Esophagus (tissue), 2 donors: ENCODE measurements around the gene ALOX5. TPM values are rescaled to one million over a fixed set of nuclear protein-coding genes. Genes with fewer than 3 reads are reported as not detected.

Experiments
- H3K27ac ChIP-seq, 2 donors: one replicate each; pipeline ENCODE4 v1.5.1; 2013; ENCODE audit warnings: low read depth in 2 of 2, mild to moderate bottlenecking in 2 of 2, inconsistent platforms in 1 of 2, low read length in 1 of 2, moderate library complexity in 1 of 2
- H3K27me3 ChIP-seq, 2 donors: one replicate each; pipeline ENCODE4 v1.6.1; 2013; ENCODE audit warnings: low read length in 2 of 2, control low read depth in 1 of 2, mild to moderate bottlenecking in 1 of 2; ENCODE audit not compliant: insufficient read depth in 2 of 2, control insufficient read depth in 1 of 2
- H3K36me3 ChIP-seq, 2 donors: one replicate each; pipeline ENCODE4 v1.6.1; 2013; ENCODE audit warnings: low read length in 1 of 2; ENCODE audit not compliant: control insufficient read depth in 2 of 2, insufficient read depth in 2 of 2
- H3K4me1 ChIP-seq, 2 donors: one replicate each; pipeline ENCODE4 v1.6.1; 2013; ENCODE audit warnings: low read length in 1 of 2; ENCODE audit not compliant: control insufficient read depth in 2 of 2, insufficient read depth in 2 of 2
- H3K4me3 ChIP-seq, 2 donors: one replicate each; pipeline ENCODE4 v1.5.1; 2013; ENCODE audit warnings: low read length in 2 of 2, mild to moderate bottlenecking in 2 of 2, low read depth in 1 of 2, moderate library complexity in 1 of 2
- H3K9me3 ChIP-seq, 2 donors: one replicate each; pipeline ENCODE4 v1.6.1; 2013; ENCODE audit warnings: mild to moderate bottlenecking in 2 of 2, low read depth in 1 of 2, low read length in 1 of 2, moderate library complexity in 1 of 2; ENCODE audit not compliant: control insufficient read depth in 2 of 2, insufficient read depth in 1 of 2
- WGBS, 2 donors: extraction: QIAGEN DNeasy Blood & Tissue Kit; methylation state at CpG; one replicate each; pipeline ENCODE4 v1.1.7; 2013; 5-methylcytosine and 5-hydroxymethylcytosine counted together
- polyA plus RNA-seq, 2 donors: library from polyadenylated mRNA; stranded (reverse); fragments of 200-250 nt; gene quantifications; one replicate each; pipeline ENCODE4 v1.2.3, GENCODE V29; 2013
- donor health status: healthy with polysubstance abuse.
- donor health status: Bipolar disorder and iron deficiency.

ALOX5 gene
- polyA plus RNA-seq, 2 donors: 8.3 to 12.2 TPM

DNA sequence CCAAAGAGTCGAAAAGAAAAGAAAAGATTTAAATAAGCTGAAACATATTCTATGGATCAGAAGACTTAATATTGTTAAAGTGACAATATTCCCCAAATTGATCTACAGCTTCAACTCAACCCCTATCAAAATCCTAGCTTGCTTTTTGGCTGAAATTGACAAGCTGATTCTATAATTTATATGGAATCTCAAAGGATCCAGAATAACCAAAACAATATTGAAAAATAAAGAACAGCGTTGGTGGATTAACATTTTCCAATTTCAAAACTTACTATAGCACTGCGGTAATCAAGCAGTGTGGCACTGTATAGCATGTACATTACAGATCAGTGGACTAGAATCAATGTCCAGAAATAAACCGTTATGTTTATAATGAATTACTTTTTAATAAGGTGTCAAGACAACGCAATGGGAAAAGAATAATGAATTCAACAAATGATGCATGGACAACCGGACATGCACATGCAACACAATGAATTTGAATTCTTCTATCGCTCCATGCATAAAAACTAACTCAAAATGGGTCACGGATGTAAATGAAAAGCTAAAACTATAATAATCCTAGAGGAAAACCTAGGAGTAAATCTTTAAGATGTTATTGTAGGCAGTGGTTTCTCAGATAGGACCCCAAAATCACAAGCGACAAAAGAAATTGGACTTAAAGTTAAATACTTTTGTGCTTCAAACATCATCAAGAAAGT lies 1.6 kb upstream of the ALOX5 start:
- Histone ChIP-seq H3K27ac (no peak overlapping the region), H3K4me3 (no peak overlapping the region), H3K36me3 (no peaks in the 10 kb centered on the region), H3K9me3 (no peaks in the 10 kb centered on the region), H3K27me3 (no peaks in the 10 kb centered on the region), H3K4me1 (peaks cover 16 to 18% of the 10 kb centered on the region in 2 donors)
- WGBS, 2 donors: 59 to 69% methylated on average over 9 of the region's 9 CpGs

DNA sequence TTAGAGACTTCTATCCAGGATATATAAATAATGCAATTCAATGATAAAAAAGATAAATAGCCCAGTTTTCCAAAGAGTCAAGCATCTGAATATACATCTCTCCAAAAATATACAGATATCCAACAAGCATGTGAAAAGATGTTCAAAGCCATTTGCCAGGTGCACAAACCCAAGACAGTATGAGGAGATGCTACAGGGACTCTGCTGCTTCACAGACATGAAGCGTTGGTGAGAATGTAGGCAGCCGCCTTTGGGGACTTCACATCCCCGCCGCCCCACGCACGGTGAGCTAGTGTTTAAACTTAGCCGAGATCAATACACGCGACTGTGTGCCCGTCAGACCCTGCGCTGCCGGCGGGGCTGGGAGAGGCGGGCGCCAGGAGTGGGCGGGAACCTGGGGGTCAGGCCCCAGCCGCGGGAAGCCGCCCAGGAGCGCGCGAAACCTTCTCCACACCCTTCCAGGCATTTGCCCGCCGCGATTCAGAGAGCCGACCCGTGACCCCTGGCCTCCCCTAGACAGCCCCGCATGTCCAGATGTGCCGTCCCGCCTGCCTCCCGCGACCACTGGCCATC lies 927 bp upstream of the ALOX5 start:
- H3K4me1 ChIP-seq: peaks cover 16 to 18% of the 10 kb centered on the region in 2 donors
- WGBS, 2 donors: 0 to 1% methylated on average over 31 to 32 of the region's 32 CpGs
- H3K9me3 ChIP-seq: no peaks in the 10 kb centered on the region
- peak overlapping the region; percentile 40 to 46 for H3K4me3 ChIP-seq
- no peaks in the 10 kb centered on the region for H3K27me3 ChIP-seq
- no peak overlapping the region for H3K27ac ChIP-seq
- no peaks in the 10 kb centered on the region for H3K36me3 ChIP-seq

- Histone ChIP-seq H3K36me3 (no peaks in the 10 kb centered on the region), H3K27me3 (no peaks in the 10 kb centered on the region), H3K9me3 (no peaks in the 10 kb centered on the region), H3K27ac (peak overlapping the region; percentile 37 to 54), H3K4me3 (peak overlapping the region; percentile 46 to 60), H3K4me1 (peaks cover 16 to 19% of the 10 kb centered on the region in 2 donors)
- WGBS, 2 donors: 6 to 8% methylated on average over 39 to 51 of the region's 51 CpGs
Measured at GRCh38 chr10:45374350-45375052, 485 bp downstream of the ALOX5 start.

- Histone ChIP-seq H3K4me3 (peak overlapping the region in 1 of 2 donors; percentile 46), H3K36me3 (no peaks in the 10 kb centered on the region), H3K9me3 (no peaks in the 10 kb centered on the region), H3K27me3 (no peaks in the 10 kb centered on the region), H3K27ac (peak overlapping the region in 1 of 2 donors; percentile 72), H3K4me1 (peaks cover 16 to 20% of the 10 kb centered on the region in 2 donors)
- WGBS, 2 donors: 61 to 77% methylated on average over 8 of the region's 8 CpGs
Measured at GRCh38 chr10:45375101-45375500, 1.1 kb downstream of the ALOX5 start.

- 81 to 83% methylated on average over 12 of the region's 12 CpGs for WGBS, 2 donors
- Histone ChIP-seq H3K4me1 (peaks cover 16 to 20% of the 10 kb centered on the region in 2 donors), H3K4me3 (no peak overlapping the region), H3K36me3 (no peaks in the 10 kb centered on the region), H3K9me3 (no peaks in the 10 kb centered on the region), H3K27me3 (no peaks in the 10 kb centered on the region), H3K27ac (no peak overlapping the region)
Measured at GRCh38 chr10:45375716-45376231, 1.8 kb downstream of the ALOX5 start.

DNA sequence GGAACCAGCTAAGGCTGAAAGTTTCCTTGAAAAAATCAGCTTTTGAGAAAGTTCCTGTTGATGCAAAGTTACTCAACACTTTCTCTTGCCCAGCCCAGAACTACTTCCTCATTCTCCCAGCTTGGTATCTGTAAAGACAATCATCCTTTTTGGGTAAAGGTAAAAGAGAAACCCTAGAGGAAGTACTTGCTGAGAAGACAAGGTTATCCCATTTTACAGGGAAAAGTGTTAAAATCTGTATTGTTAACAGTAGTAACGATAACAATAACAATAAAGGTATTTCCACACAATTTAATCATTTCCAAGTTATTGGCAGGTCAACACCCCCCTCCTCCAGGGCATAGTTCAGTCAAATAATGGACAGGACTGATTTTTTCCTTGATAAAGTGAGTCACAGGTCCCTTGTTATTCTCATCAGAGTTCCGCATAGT lies 2.4 kb downstream of the ALOX5 start:
- Histone ChIP-seq H3K4me1 (peaks cover 16 to 20% of the 10 kb centered on the region in 2 donors), H3K9me3 (no peaks in the 10 kb centered on the region), H3K36me3 (no peaks in the 10 kb centered on the region), H3K27ac (no peak overlapping the region), H3K27me3 (no peaks in the 10 kb centered on the region), H3K4me3 (no peak overlapping the region)
- 65 to 83% methylated on average over 2 of the region's 2 CpGs for WGBS, 2 donors

GRCh38 chr10:45377321-45377720 lies 3.3 kb downstream of the ALOX5 start:
- peaks cover 16 to 22% of the 10 kb centered on the region in 2 donors for H3K4me1 ChIP-seq
- no peaks in the 10 kb centered on the region for H3K9me3 ChIP-seq
- H3K27ac ChIP-seq: no peak overlapping the region
- no peaks in the 10 kb centered on the region for H3K27me3 ChIP-seq
- 67 to 82% methylated on average over 4 of the region's 4 CpGs for WGBS, 2 donors
- no peak overlapping the region for H3K4me3 ChIP-seq
- H3K36me3 ChIP-seq: peaks cover 0 to 2% of the 10 kb centered on the region in 2 donors

GRCh38 chr10:45377858-45378257 lies 3.8 kb downstream of the ALOX5 start:
- Histone ChIP-seq H3K27me3 (no peaks in the 10 kb centered on the region), H3K9me3 (no peaks in the 10 kb centered on the region), H3K4me3 (no peak overlapping the region), H3K4me1 (peaks cover 16 to 22% of the 10 kb centered on the region in 2 donors), H3K27ac (no peak overlapping the region), H3K36me3 (peaks cover 0 to 3% of the 10 kb centered on the region in 2 donors)
- 79 to 80% methylated on average over 5 of the region's 5 CpGs for WGBS, 2 donors

- H3K9me3 ChIP-seq: no peaks in the 10 kb centered on the region
- H3K27me3 ChIP-seq: no peaks in the 10 kb centered on the region
- H3K4me1 ChIP-seq: peaks cover 10 to 15% of the 10 kb centered on the region in 2 donors
- no peak overlapping the region for H3K4me3 ChIP-seq
- peaks cover 0 to 3% of the 10 kb centered on the region in 2 donors for H3K36me3 ChIP-seq
- 79 to 84% methylated on average over 12 of the region's 12 CpGs for WGBS, 2 donors
- H3K27ac ChIP-seq: no peak overlapping the region
Measured at GRCh38 chr10:45378914-45379726, 5.1 kb downstream of the ALOX5 start.
